Hepatocyte (in vitro differentiated cells): Measurements from ENCODE around the gene ANKRD39. TPM values are rescaled to one million over a fixed set of nuclear protein-coding genes. Genes with fewer than 3 reads are reported as not detected.
"Not testable (repeated sequence)": the region's sequence is repeated elsewhere in the genome, so short reads cannot be mapped to it uniquely, and the experiment has no call there.

Experiments
- DNase-seq: peaks from one replicate; pipeline ENCODE4 v3.0.0-alpha.2; 2016; ENCODE audit warnings: low spot score
- H2AFZ ChIP-seq: fragments of 200-600 bp; sonication (generic); 2 replicates; pipeline ENCODE4 v1.6.0; 2016; ENCODE audit warnings: antibody characterized with exemption, mild to moderate bottlenecking
- H3K27ac ChIP-seq: fragments of 200-600 bp; sonication (generic); 2 replicates; pipeline ENCODE4 v1.5.1; 2016; ENCODE audit warnings: mild to moderate bottlenecking
- H3K27me3 ChIP-seq: fragments of 200-600 bp; sonication (generic); 2 replicates; pipeline ENCODE4 v1.6.1; 2016
- H3K36me3 ChIP-seq: fragments of 200-600 bp; sonication (generic); replicated peaks from 2 replicates; pipeline ENCODE4 v1.5.1; 2016; ENCODE audit warnings: low read depth; ENCODE audit not compliant: insufficient read depth
- H3K4me1 ChIP-seq: fragments of 200-600 bp; sonication (generic); 2 replicates; pipeline ENCODE4 v1.5.1; 2016; ENCODE audit warnings: mild to moderate bottlenecking, moderate library complexity; ENCODE audit not compliant: insufficient read depth
- H3K4me2 ChIP-seq: fragments of 200-600 bp; sonication (generic); 2 replicates; pipeline ENCODE4 v1.6.0; 2016
- H3K4me3 ChIP-seq: fragments of 200-600 bp; sonication (generic); 2 replicates; pipeline ENCODE4 v1.5.1; 2016; ENCODE audit warnings: mild to moderate bottlenecking
- H3K79me2 ChIP-seq: fragments of 200-600 bp; sonication (generic); 2 replicates; pipeline ENCODE4 v1.6.0; 2017; ENCODE audit warnings: mild to moderate bottlenecking
- H3K9me2 ChIP-seq: fragments of 200-600 bp; sonication (generic); replicated peaks from 2 replicates; pipeline ENCODE4 v1.6.0; 2017; ENCODE audit warnings: mild to moderate bottlenecking; ENCODE audit not compliant: insufficient read depth
- H3K9me3 ChIP-seq: fragments of 200-600 bp; sonication (generic); 2 replicates; pipeline ENCODE4 v1.5.1; 2016; ENCODE audit warnings: low read depth, mild to moderate bottlenecking
- H4K20me1 ChIP-seq: fragments of 200-600 bp; sonication (generic); 2 replicates; pipeline ENCODE4 v1.6.0; 2016; ENCODE audit warnings: mild to moderate bottlenecking; ENCODE audit not compliant: insufficient read depth, poor library complexity, severe bottlenecking
- EZH2 ChIP-seq: fragments of 200-600 bp; sonication (generic); IDR thresholded peaks from 2 replicates; pipeline ENCODE4 v1.6.1; 2016; ENCODE audit warnings: antibody characterized with exemption, mild to moderate bottlenecking, borderline replicate concordance
- EZH2phosphoT487 ChIP-seq: fragments of 200-600 bp; sonication (generic); IDR thresholded peaks from one replicate; pipeline ENCODE4 v1.6.1; 2018; ENCODE audit warnings: antibody characterized with exemption, mild to moderate bottlenecking, low read depth, moderate library complexity; ENCODE audit not compliant: unreplicated experiment, severe bottlenecking
- WGBS: methylation state at CpG from one replicate; pipeline ENCODE4 v1.1.6; 2016; ENCODE audit warnings: low lambda C conversion rate; ENCODE audit errors: missing lambda C conversion rate; 5-methylcytosine and 5-hydroxymethylcytosine counted together
- polyA plus RNA-seq: library from polyadenylated mRNA; unstranded; fragments of >200 nt; fragmentation: Nextera tagmentation; extraction: Ambion mirVana; gene quantifications from 2 replicates; pipeline ENCODE4 v1.2.1, GENCODE V29; 2016
- total RNA-seq: library from RNA; depleted of rRNA; stranded (reverse); fragments of >200 nt; gene quantifications from 2 replicates; pipeline ENCODE4 v1.2.3, GENCODE V29; 2014
- TF ChIP-seq, protein P1 (sequence below): fragments of 200-600 bp; sonication (generic); IDR thresholded peaks from 2 replicates; pipeline ENCODE4 v1.5.1; 2016; ENCODE audit warnings: antibody characterized with exemption, mild to moderate bottlenecking; ENCODE audit not compliant: poor library complexity

Gene ANKRD39
- total and polyA plus RNA-seq, 2 experiments from 2014 or later: 13.6 to 25.6 TPM

DNA sequence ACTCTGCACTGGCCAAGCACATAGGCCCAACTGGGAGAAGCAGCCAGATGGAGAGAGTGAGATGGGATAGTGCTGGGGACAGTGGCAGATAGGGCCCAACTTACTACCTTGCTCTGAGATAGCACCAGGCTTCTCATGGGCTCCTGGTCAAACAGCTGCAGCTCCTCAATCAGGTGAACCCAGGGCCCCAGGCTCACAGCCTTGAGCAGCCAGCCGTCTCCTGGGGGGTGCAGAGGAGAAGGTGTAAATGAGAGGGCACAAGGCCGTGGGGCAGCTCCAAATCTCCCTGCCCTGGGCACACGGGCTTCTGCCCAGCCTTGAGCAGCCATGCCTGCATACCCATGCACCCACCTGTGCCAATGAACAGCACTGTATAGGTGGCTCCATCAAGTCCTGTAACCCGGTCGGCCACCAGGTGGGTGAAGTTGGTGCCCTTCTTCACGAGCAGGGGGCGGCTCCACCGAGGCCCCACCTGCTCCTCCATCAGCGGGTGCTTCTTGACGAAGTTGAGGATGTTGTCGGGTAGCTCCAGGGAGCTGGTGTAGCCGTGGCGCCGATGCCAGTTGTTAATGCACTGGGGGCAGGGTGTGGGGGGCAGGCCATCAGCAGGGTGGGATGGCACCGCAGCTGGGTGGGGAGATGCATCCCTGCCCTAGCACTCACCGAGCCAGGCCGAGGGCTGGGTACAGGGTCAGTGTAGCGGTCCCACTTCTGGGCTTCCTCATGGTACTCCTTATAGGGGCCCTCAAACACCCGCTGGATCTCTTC, 5.9 kb upstream of the ANKRD39 start:
- no peak overlapping the region for H3K4me2 ChIP-seq
- no peaks in the 10 kb centered on the region for H3K9me2 ChIP-seq
- peaks cover 57% of the 10 kb centered on the region for H4K20me1 ChIP-seq
- 98% methylated on average over 18 of the region's 19 CpGs for WGBS
- peaks cover 54% of the 10 kb centered on the region for H3K79me2 ChIP-seq
- H3K27me3 ChIP-seq: no peaks in the 10 kb centered on the region
- no peaks in the 10 kb centered on the region for H3K36me3 ChIP-seq
- no peak overlapping the region for H3K4me3 ChIP-seq
- H2AFZ ChIP-seq: no peak overlapping the region
- no peak for TF ChIP-seq EZH2
- TF ChIP-seq EZH2phosphoT487: no peak
- TF ChIP-seq, protein P1, sequence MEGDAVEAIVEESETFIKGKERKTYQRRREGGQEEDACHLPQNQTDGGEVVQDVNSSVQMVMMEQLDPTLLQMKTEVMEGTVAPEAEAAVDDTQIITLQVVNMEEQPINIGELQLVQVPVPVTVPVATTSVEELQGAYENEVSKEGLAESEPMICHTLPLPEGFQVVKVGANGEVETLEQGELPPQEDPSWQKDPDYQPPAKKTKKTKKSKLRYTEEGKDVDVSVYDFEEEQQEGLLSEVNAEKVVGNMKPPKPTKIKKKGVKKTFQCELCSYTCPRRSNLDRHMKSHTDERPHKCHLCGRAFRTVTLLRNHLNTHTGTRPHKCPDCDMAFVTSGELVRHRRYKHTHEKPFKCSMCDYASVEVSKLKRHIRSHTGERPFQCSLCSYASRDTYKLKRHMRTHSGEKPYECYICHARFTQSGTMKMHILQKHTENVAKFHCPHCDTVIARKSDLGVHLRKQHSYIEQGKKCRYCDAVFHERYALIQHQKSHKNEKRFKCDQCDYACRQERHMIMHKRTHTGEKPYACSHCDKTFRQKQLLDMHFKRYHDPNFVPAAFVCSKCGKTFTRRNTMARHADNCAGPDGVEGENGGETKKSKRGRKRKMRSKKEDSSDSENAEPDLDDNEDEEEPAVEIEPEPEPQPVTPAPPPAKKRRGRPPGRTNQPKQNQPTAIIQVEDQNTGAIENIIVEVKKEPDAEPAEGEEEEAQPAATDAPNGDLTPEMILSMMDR: no peak
- DNase-seq: no peak
- peaks cover 38% of the 10 kb centered on the region for H3K4me1 ChIP-seq
- no peak overlapping the region for H3K27ac ChIP-seq
- H3K9me3 ChIP-seq: no peaks in the 10 kb centered on the region

DNA sequence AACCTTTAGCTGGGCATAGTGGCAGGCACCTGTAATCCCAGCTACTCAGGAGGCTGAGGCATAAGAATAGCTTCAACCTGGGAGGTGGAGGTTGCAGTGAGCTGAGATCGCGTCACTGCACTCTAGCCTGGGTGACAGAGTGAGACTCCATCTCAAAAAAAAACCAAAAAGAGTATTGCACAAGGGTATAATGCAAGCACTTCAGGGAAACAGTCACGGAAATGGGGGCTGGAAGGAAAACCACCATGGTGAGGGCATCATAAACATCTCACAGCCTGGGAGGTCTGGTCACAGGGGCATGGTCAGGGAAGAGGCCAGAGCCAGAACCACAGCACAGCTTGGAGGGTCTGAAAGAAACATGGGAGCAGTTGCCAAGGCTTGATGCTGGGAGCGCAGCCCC, 5.2 kb upstream of the ANKRD39 start:
- H3K36me3 ChIP-seq, DNase-seq, H3K9me3 ChIP-seq, H3K9me2 ChIP-seq, H3K27me3 ChIP-seq, H3K4me2 ChIP-seq, H3K4me3 ChIP-seq, H2AFZ ChIP-seq: not testable (repeated sequence)
- H3K27ac ChIP-seq: peak overlapping the region; percentile 12
- H3K4me1 ChIP-seq: peaks cover 41% of the 10 kb centered on the region
- H4K20me1 ChIP-seq: peaks cover 54% of the 10 kb centered on the region
- peaks cover 47% of the 10 kb centered on the region for H3K79me2 ChIP-seq
- WGBS: 97% methylated on average over 4 of the region's 4 CpGs

DNA sequence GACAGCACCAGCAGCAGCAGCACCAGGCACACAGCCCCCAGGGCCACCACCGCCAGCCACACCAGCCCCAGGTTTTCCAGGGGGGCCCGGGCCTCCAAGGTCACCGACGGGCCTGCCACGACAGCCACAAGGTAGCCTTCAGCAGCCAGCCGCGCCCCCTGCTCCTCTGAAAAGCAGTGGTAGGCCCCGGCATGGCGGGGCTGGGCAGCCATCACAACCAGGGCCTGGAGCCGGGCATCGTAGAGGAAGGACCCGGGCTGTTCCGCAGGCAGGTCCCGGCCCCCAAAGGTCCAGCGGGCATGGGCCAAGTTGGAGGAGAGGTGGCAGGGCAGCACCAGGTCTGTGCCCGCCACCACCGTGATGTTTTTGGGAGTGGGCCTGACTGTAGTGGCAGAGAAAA, 3.3 kb upstream of the ANKRD39 start:
- Histone ChIP-seq H3K27ac (no peak overlapping the region), H4K20me1 (peaks cover 37% of the 10 kb centered on the region), H3K4me3 (no peak overlapping the region), H3K4me2 (no peak overlapping the region), H3K9me2 (no peaks in the 10 kb centered on the region), H3K27me3 (no peaks in the 10 kb centered on the region), H3K4me1 (peaks cover 34% of the 10 kb centered on the region), H3K79me2 (peaks cover 40% of the 10 kb centered on the region), H3K9me3 (no peaks in the 10 kb centered on the region), H3K36me3 (no peaks in the 10 kb centered on the region), H2AFZ (no peak overlapping the region)
- no peak for DNase-seq
- 99% methylated on average over 17 of the region's 17 CpGs for WGBS
- TF ChIP-seq, protein P1: no peak
- TF ChIP-seq EZH2phosphoT487 (no peak), EZH2 (no peak)

DNA sequence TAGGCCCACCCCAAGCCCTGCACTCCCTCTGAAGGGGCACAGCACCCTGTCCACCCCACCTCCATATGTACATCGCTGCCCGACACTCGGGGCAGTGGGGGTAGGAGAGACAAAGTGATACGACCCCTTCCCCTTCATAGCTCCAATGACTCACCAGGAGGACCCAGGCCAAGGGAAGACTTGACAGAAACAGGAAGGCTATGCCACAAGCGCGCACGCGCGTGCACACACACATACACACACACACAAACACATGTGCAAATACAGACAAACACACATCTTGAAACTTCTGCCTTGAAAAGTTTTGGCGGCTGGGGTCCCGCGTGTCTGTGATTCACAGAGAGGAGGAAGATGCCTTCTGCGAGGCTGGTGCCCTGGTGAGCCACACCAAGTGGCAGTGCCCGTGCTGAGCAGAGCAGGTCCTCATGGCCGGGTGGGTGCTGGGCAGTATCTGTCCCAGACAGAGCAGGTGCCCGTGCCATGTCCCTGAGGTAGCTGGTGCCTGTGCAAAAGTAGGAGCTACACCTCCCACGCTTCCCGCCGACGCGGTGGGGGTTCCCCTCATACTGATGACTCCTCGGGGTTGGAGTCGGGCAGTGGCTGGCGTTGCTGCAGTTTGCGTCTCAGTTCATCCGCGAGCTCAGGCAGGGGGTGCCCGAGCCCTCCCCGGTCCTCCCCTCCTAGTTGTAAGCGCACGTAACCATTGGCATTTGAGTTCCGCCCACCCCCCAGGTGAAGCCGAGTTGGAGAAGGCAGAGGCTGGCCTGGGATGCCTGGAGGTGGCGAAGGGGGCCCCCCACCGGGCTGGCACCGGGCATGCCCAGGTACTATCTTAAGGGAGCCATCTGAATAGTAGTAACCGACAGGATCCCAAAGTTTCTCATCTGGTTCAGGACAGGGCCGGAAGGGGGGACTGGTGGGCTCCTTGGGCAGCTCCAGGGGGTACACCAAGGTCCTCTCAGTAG, 2.5 kb upstream of the ANKRD39 start:
- Histone ChIP-seq H3K4me2 (no peak overlapping the region), H3K9me2 (no peaks in the 10 kb centered on the region), H3K4me3 (no peak overlapping the region), H4K20me1 (peaks cover 30% of the 10 kb centered on the region), H3K27ac (peak overlapping the region; percentile 64), H3K36me3 (no peaks in the 10 kb centered on the region), H3K4me1 (peaks cover 32% of the 10 kb centered on the region), H3K9me3 (no peaks in the 10 kb centered on the region), H2AFZ (no peak overlapping the region), H3K79me2 (peaks cover 40% of the 10 kb centered on the region), H3K27me3 (no peaks in the 10 kb centered on the region)
- TF ChIP-seq EZH2 (no peak), EZH2phosphoT487 (no peak)
- TF ChIP-seq, protein P1: no peak
- DNase-seq: no peak
- whole genome bisulfite sequencing: 93% methylated on average over 38 of the region's 38 CpGs
